CD4-positive, alpha-beta T cell treated with Interleukin-21 for 1 hour (primary cell): Measurements from ENCODE around the gene LPP.
A peak's percentile ranks its signal among the peaks of the same experiment; 100 is the strongest.

Source experiments
- DNase-seq: peaks from one replicate; pipeline ENCODE4 v3.0.0-alpha.2; 2020

Gene LPP

DNA sequence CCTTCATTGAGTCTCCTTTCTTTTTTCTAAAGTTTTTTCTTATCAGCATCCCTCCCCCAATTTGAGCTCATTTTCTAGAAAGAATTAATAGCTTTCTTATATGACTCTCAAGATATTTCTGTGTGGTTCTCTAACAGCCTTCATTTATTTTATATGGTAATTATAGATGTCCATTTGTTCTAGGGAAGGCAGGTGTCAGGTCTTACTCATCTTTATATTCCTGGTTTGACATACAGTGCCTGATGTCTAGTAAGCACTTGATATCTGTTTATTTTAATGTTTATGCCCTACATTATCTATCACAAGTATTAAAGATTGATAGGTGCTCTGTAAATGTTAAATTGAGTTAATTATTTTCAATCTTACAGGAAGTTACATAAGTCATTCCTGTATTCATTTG is 591.1 kb downstream of the LPP start:
- DNase-seq = no peak

DNA sequence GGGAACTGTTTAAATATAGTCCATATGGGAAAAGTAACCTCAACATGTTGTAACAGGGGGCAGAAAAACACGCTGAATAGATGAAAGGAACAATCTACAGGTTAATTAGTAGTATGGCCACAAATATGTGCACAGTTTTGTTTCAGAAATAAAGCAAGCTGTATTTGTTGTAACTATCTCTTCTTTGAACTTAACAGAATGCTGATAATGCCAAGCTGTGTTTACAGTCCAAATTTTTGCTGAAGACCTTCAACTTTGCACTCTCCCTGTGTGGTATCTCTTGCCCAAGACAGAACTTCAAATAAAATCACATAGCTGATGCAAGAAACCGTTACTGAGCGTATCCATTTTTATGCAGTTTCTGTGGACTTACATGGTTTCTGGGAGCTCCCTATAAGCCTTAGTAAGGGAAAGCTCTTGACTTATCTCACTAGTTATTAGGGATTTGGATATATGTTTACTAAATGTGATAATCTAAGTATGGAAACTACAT is 592.4 kb downstream of the LPP start:
- no peak for DNase-seq

- DNase-seq = no peak
Observed at GRCh38 chr3:188747489-188747888, 593.5 kb downstream of the LPP start.

DNA sequence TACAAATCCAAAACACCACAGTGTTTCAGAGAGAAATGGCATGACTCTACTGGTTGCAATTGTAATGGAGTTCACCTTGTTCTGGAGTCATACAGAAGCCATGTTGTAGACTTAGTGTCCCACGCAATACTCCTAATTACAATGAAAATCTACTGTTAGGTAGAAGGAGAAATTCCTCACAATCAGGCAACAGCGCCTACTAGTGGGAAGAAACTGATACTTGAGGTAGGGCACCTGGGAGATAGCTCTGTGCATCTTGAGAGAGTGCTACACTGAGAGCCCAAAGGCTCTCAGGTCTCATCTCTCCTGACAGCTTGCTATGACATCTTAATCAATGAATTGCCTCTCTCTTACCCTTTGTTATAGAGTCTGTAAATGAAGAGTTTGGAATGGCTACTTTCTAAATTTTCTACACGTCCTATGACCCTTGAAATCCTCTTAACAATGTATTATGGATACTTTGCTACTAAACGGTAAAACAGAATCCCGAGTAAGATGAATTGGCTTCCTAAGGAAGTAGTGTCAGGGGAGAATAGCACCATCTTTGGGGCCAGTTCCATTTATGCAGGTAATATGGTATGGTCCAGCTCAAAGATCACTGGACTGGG is 595.2 kb downstream of the LPP start:
- DNase-seq = peak; percentile 75

DNA sequence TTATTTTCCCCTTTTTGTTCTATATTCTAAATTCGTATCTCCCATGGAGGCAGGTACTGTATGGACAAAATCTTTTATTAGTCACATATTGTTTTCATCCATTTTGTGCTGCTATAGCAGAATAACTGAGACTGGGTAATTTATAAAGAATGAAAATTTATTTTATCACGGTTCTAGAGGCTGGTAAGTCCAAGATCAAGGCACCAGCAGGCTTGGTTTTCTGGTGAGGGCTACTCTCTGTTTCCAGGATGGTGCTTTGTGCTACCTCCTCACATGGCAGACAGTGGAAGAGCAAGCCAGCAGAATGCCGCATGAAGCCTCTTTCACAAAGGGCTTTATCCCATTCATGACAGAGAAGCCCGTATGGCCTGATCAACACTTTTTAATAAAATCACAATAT is 595.9 kb downstream of the LPP start:
- no peak for DNase-seq

GRCh38 chr3:188750617-188751016 is 596.7 kb downstream of the LPP start:
- no peak for DNase-seq

GRCh38 chr3:188752850-188753249 is 598.9 kb downstream of the LPP start:
- DNase-seq = no peak

DNA sequence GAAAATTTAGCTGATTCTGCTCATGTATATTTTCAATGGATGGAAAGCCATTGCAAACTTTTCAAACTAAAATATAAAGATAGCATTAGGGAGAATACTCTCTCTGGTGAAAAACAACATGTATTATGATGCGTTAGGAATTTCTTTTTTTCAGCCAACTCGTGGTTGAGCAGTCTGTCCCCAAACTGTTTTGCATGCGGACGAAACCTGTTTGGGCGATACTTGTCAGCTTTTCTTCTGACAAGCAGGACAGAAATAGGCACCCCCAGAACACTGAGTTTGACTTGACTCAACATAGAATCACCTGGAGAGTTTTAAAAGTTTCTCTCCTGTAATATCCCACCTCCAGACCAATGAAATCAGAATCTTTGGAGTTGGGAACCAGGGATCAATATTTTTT is 600.3 kb downstream of the LPP start:
- DNase-seq = no peak

DNA sequence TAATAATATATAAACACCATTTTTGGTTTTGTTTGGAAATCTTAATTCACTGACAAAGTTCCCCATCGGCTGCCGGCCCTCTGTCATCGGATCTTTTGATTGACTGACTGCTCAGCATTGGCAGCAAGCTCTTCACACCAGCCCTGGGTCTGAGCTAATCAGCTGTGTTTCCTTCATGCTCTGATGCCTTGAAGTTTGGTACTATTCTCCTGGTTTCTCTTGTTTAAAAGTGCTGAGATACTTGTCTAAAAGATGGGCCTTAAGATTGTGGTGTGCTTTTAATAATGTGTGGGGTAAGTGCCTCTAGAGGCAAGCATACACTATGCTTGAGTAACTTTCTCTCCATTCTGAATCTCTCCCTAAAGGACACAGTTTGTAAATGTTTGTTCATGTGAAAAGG is 602.3 kb downstream of the LPP start:
- DNase-seq = no peak

DNA sequence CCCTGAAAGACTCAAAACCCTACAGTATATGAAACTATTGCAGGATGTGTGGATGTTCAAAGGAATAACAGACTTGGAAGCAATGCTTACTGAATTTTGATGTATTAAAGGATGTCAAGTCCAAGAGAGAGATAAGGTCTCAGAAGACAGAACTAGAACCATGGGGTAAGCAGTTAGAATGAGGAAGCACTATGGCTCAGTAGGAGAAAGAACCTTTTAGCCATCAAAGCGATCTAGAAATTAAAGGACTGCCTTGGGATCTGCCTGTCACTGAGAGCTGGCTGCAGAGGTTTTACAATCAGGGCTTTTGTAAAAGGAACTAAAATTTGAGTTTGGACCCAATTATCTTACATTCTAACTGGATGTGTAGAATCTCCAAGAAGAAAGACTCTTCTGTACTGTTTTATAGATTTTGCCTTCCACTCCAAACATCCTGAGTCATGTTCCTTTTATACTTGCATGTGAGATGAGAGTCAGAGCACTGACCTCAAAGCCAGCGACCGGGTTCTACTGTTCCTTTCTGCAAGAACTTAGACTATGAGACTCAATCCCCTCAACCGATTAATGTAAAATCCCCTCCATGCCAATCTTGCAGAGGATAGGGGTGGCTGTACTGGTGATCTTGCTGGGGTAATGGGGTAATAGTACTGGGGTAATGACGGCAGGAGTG is 605.5 kb downstream of the LPP start:
- no peak for DNase-seq

DNA sequence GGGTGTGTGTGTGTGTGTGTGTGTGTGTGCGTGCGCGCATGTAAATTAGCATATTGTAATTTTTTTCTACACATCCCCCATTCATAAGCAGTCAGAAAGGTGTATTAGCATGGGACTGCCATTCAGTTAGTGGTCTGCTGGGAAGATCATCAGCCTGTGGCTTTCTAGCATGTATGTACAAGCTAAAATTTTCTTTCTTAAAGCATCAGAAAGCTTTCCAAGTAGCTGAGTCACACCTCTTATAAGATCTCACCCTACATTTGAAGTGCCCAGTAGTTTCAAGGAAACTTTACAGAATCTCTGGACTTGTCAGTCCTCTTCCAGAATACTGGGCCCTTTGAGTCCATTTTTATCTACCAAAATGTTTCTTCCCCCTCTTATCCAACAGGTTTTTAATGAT is 606.5 kb downstream of the LPP start:
- DNase-seq = no peak

- no peak for DNase-seq
Observed at GRCh38 chr3:188761439-188761838, 607.5 kb downstream of the LPP start.

DNA sequence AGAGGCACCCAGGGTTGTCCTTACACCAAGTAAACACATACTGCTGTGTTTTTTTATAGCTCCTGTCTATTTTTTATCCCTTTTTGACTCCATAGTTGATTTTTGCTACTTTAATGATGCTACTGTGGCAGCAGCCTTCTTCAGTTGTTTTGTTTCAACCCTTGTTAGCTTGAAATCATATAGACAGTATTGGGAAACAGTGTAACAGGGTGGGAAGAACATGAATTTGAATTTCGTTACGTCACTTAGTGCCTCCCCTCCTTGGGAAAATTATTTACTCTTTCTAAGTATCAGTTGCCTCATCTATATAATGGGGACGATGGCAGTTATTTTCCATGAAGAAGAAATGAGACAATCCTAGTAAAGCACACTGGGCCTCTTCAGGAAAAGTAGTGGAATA is 608.0 kb downstream of the LPP start:
- no peak for DNase-seq

DNA sequence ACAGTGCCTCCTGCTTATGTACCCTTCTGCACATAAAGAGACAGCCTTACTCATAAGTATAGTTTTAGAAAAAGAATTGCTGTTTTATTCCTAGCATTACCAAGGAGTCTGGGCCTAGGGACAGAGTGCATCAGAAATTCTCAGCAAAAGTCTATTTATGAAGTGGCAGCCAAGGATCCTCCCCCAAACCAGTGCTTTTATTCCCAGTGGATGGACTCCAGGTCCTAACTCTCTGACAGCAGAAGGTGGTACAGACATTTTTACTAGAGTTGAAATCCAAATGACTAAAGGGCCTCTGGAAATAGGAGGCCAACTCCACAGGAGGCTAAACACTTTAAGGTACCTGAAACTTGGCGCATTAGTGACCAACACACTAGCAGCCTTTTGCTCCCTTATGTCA is 610.7 kb downstream of the LPP start:
- no peak for DNase-seq

GRCh38 chr3:188769831-188770230 is 615.9 kb downstream of the LPP start:
- DNase-seq = no peak

DNA sequence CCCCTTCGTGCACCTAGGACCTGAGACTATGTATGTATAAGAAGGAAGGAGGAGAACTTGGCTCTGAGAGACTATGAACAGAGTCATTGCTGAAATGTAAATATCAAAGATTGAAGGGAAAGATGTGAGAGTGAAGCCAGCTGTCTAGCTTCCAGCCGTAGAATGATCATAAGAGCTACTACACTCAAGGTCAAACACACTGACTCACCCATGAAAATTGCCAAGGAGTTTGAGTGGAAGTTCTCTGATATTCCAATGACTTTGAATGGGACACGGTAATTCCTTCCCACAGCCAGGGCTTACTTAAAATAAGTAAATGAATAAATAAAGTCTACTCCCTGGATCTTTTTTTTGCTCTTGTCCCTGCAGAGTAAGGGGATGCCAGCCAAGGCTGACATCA is 618.9 kb downstream of the LPP start:
- no peak for DNase-seq

- DNase-seq = no peak
Observed at GRCh38 chr3:188775412-188775811, 621.5 kb downstream of the LPP start.

DNA sequence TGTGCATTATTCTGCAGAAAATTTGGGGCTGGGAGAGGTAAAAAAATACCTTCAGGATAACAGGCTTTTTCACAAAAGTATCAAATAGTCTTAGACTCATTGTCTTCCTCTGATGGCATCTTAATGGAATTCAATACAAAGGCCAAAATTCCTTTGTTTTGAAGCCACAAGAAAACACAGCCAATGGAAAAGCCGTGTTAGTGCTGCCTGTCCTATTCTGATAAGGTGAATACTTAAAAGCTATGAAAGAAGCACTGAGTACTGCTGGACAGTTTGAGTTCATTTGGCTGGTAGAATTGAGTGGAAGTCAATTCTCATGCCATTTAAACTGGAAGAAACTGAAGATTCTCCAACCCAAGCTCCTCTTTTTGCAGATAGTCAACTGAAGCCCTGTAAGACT is 622.5 kb downstream of the LPP start:
- DNase-seq = no peak

- no peak for DNase-seq
Observed at GRCh38 chr3:188778091-188778852, 624.3 kb downstream of the LPP start.

DNA sequence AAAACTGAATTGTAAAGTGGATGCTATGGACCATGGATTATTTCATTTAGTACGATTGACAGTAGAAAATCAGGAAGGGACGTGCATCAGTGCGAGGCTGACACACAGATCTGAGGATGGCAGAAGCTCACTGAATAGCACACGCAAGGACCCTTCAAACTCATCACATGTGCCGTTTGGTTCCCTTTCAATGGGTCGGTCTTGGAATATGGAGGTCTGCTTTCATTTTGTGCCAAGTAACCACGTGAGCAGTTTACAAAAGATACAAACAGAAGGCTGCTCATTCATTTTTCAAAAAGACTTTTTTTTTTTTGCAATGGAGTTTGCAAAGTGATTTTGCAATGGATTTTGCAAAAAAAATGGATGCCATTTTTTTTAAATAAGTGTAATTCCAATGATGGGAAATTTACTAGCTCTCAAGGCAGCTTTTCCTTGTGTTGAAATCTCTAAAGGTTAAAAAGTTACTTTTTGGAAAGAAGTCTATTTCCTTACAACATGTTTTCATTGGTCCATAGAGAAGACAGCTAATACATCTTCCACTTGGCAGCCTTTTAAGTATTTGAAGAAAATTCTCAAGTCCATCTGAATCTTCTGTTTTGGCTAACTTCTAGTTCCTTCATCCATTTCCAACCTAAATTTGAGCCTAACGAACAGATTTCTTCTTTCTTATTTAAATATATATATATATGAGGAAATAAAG is 625.5 kb downstream of the LPP start:
- no peak for DNase-seq

- no peak for DNase-seq
Observed at GRCh38 chr3:188780193-188781147, 626.5 kb downstream of the LPP start.

DNA sequence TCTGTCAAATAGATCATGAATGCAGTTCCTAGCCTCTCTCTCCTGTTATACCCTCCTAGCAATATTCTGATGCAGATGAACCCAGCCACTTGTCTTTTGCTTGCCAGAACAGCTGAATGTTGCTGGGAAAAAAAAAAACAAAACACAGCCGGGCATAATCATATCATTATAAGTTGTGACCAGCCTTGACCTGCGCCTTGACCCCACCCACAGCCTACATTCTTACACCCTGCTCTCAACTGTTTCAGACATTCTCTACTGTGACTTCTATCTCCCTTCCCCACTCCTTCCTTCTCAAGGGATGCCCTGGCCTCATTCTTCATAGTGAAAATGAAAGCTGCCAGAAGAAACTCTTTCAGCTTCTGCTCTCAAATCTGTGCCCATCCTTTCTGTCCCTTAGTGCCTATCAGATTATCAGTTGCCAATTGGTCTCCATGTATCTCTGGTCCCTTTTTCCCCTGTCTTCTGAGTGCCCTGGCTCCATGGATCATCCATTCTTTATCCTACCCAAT is 628.7 kb downstream of the LPP start:
- DNase-seq = no peak
